Liver (tissue), 9 donors: Measurements from ENCODE around the gene RWDD1. TPM values are rescaled to one million over a fixed set of nuclear protein-coding genes. Genes with fewer than 3 reads are reported as not detected.

Experiments used
- DNase-seq: peaks from one replicate; pipeline ENCODE4 v3.0.0-alpha.2; 2017; ENCODE audit warnings: low spot score
- H3K27ac ChIP-seq, 2 donors: one replicate each; pipeline ENCODE4 v1.7.0; 2013; ENCODE audit warnings: inconsistent platforms in 2 of 2, low read length in 2 of 2, control low read depth in 1 of 2, low read depth in 1 of 2, mild to moderate bottlenecking in 1 of 2
- H3K27me3 ChIP-seq, 4 donors: one replicate each; pipeline versions ENCODE4 v1.6.1 to v1.7.0; 2013; ENCODE audit warnings: low read length in 3 of 4, inconsistent platforms in 1 of 4, mild to moderate bottlenecking in 1 of 4, moderate library complexity in 1 of 4; ENCODE audit not compliant: control insufficient read depth in 4 of 4, insufficient read depth in 4 of 4
- H3K36me3 ChIP-seq, 4 donors: one replicate each; pipeline versions ENCODE4 v1.6.1 to v1.7.0; 2013; ENCODE audit warnings: low read length in 3 of 4, mild to moderate bottlenecking in 3 of 4, low read depth in 1 of 4, moderate library complexity in 1 of 4; ENCODE audit not compliant: control insufficient read depth in 4 of 4, insufficient read depth in 3 of 4
- H3K4me1 ChIP-seq, 4 donors: one replicate each; pipeline versions ENCODE4 v1.6.1 to v1.7.0; 2013; ENCODE audit warnings: low read length in 3 of 4, mild to moderate bottlenecking in 3 of 4, moderate library complexity in 1 of 4; ENCODE audit not compliant: control insufficient read depth in 4 of 4, insufficient read depth in 4 of 4
- H3K4me3 ChIP-seq, 3 donors: one replicate each; pipeline versions ENCODE4 v1.6.1 to v1.7.0; 2013; ENCODE audit warnings: low read length in 3 of 3, control low read depth in 1 of 3, low read depth in 1 of 3, mild to moderate bottlenecking in 1 of 3
- H3K9ac ChIP-seq, 2 donors: one replicate each; pipeline ENCODE4 v1.7.0; 2013; ENCODE audit warnings: low read length in 2 of 2, mild to moderate bottlenecking in 2 of 2, moderate library complexity in 2 of 2, control low read depth in 1 of 2, low read depth in 1 of 2
- H3K9me3 ChIP-seq, 4 donors: one replicate each; pipeline versions ENCODE4 v1.6.1 to v1.7.0; 2013; ENCODE audit warnings: low read length in 3 of 4; ENCODE audit not compliant: control insufficient read depth in 4 of 4
- ATF3 ChIP-seq: IDR thresholded peaks from 2 replicates; pipeline ENCODE4 v1.6.1; 2016; ENCODE audit warnings: antibody characterized with exemption
- CTCF ChIP-seq: fragments of 150-350 bp; IDR thresholded peaks from 2 replicates; pipeline ENCODE4 v1.5.1; 2017; ENCODE audit warnings: improper control_type of control experiment, low read depth, low read length; ENCODE audit not compliant: missing input control
- EGR1 ChIP-seq, 2 donors: IDR thresholded peaks; 2 replicates each; pipeline ENCODE4 v1.6.1; 2016 to 2018; ENCODE audit warnings: antibody characterized with exemption in 2 of 2, low read depth in 2 of 2
- FOXA1 ChIP-seq: IDR thresholded peaks from 2 replicates; pipeline ENCODE4 v1.6.1; 2016; ENCODE audit warnings: antibody characterized with exemption
- FOXA2 ChIP-seq: IDR thresholded peaks from 2 replicates; pipeline ENCODE4 v1.6.1; 2016; ENCODE audit warnings: antibody characterized with exemption
- GABPA ChIP-seq, 2 donors: IDR thresholded peaks in 1 of 2; conservative IDR thresholded peaks in 1 of 2; 2 replicates each; pipeline ENCODE4 v1.6.1; 2016; ENCODE audit warnings: antibody characterized with exemption in 2 of 2, mild to moderate bottlenecking in 1 of 2, moderate library complexity in 1 of 2
- HNF4A ChIP-seq, 2 donors: conservative IDR thresholded peaks; 2 replicates each; pipeline ENCODE4 v1.6.1; 2016; ENCODE audit warnings: antibody characterized with exemption in 2 of 2, mild to moderate bottlenecking in 2 of 2
- HNF4G ChIP-seq: IDR thresholded peaks from 2 replicates; pipeline ENCODE4 v1.6.1; 2016; ENCODE audit warnings: antibody characterized with exemption
- JUND ChIP-seq, 2 donors: IDR thresholded peaks; 2 replicates each; pipeline ENCODE4 v1.6.1; 2016; ENCODE audit warnings: antibody characterized with exemption in 2 of 2
- MAX ChIP-seq: IDR thresholded peaks from 2 replicates; pipeline ENCODE4 v1.6.1; 2016; ENCODE audit warnings: antibody characterized with exemption
- NR2F2 ChIP-seq: IDR thresholded peaks from 2 replicates; pipeline ENCODE4 v1.6.1; 2016; ENCODE audit warnings: antibody characterized with exemption
- RAD21 ChIP-seq, 2 donors: IDR thresholded peaks; 2 replicates each; pipeline ENCODE4 v1.6.1; 2016; ENCODE audit warnings: antibody characterized with exemption in 2 of 2, mild to moderate bottlenecking in 2 of 2
- REST ChIP-seq: IDR thresholded peaks from 2 replicates; pipeline ENCODE4 v1.6.1; 2016; ENCODE audit warnings: antibody characterized with exemption, mild to moderate bottlenecking
- RXRA ChIP-seq, 2 donors: IDR thresholded peaks; 2 replicates each; pipeline ENCODE4 v1.6.1; 2017 to 2018; ENCODE audit warnings: antibody characterized with exemption in 2 of 2, mild to moderate bottlenecking in 1 of 2
- SP1 ChIP-seq: IDR thresholded peaks from 2 replicates; pipeline ENCODE4 v1.6.1; 2018; ENCODE audit warnings: antibody characterized with exemption, mild to moderate bottlenecking
- TAF1 ChIP-seq: conservative IDR thresholded peaks from 2 replicates; pipeline ENCODE4 v1.6.1; 2016; ENCODE audit warnings: antibody characterized with exemption, mild to moderate bottlenecking
- YY1 ChIP-seq: IDR thresholded peaks from 2 replicates; pipeline ENCODE4 v1.6.1; 2016; ENCODE audit warnings: antibody characterized with exemption, mild to moderate bottlenecking
- ZBTB33 ChIP-seq: IDR thresholded peaks from 2 replicates; pipeline ENCODE4 v1.6.1; 2016; ENCODE audit warnings: antibody characterized with exemption
- WGBS: extraction: QIAGEN DNeasy Blood & Tissue Kit; methylation state at CpG from one replicate; pipeline ENCODE4 v1.1.7; 2013; 5-methylcytosine and 5-hydroxymethylcytosine counted together
- polyA plus RNA-seq, 2 donors: library from polyadenylated mRNA; stranded (reverse) in 1 of 2; unstranded in 1 of 2; fragments of 200-250 nt in 1 of 2; fragments of >200 nt in 1 of 2; fragmentation: Nextera tagmentation in 1 of 2; extraction: Ambion mirVana in 1 of 2; gene quantifications; one replicate each; pipeline versions ENCODE4 v1.2.1 to v1.2.3, GENCODE V29; 2013 to 2015
- total RNA-seq, 2 donors: library from RNA; depleted of rRNA; stranded (reverse); fragments of >200 nt; gene quantifications; one replicate each; pipeline ENCODE4 v1.2.3, GENCODE V29; 2014
- donor health status: healthy.
- donor health status: healthy.
- donor health status: healthy.
- donor health status: healthy.
- donor health status: healthy.

Gene RWDD1
- total and polyA plus RNA-seq, 4 donors, result 7.0 to 52.7 (median 10.9) TPM

- H3K4me3 ChIP-seq, result no peak overlapping the region
- no peak for DNase-seq
- peaks cover 0 to 32% (median 24%) of the 10 kb centered on the region in 4 donors for H3K36me3 ChIP-seq
- 97% methylated on average over 2 of the region's 2 CpGs for WGBS
- no peaks in the 10 kb centered on the region for H3K4me1 ChIP-seq
- no peaks in the 10 kb centered on the region for H3K27me3 ChIP-seq
- no peak overlapping the region for H3K27ac ChIP-seq
- no peak for TF ChIP-seq CTCF
- TF ChIP-seq NR2F2, result no peak
- TF ChIP-seq ZBTB33, result no peak
- TF ChIP-seq FOXA2, result no peak
- no peak for TF ChIP-seq HNF4G
- TF ChIP-seq SP1, result no peak
- no peak for TF ChIP-seq YY1
- TF ChIP-seq ATF3, result no peak
- TF ChIP-seq FOXA1, result no peak
- no peak for TF ChIP-seq GABPA (IDR thresholded peaks at IDR 0.05 in 1 of 2, conservative IDR thresholded peaks at IDR 0.05 in 1 of 2)
- TF ChIP-seq HNF4A (conservative IDR thresholded peaks at IDR 0.05), result no peak
- TF ChIP-seq EGR1 (IDR thresholded peaks at IDR 0.05; ENCODE audit: low read depth in 2 of 2), result no peak
- no peak for TF ChIP-seq MAX
- TF ChIP-seq REST, result no peak
- no peak for TF ChIP-seq TAF1
- no peak for TF ChIP-seq JUND (IDR thresholded peaks at IDR 0.05)
- TF ChIP-seq RXRA (IDR thresholded peaks at IDR 0.05), result no peak
- TF ChIP-seq RAD21 (IDR thresholded peaks at IDR 0.05), result no peak
- H3K9me3 ChIP-seq, result no peaks in the 10 kb centered on the region
- H3K9ac ChIP-seq, result no peak overlapping the region
Measured at GRCh38 chr6:116586738-116587137, 15.4 kb downstream of the RWDD1 start.
